GM19324 (cell line): ENCODE data around the gene PLEKHN1.
"Not testable (repeated sequence)": the region's sequence is repeated elsewhere in the genome, so short reads cannot be mapped to it uniquely, and the experiment has no call there.

Experiments
- ATAC-seq: cut with Tn5 transposase; IDR thresholded peaks from one replicate; pipeline ENCODE4 v1.9.1; 2021; ENCODE audit warnings: mild to moderate bottlenecking, moderate library complexity; ENCODE audit not compliant: unreplicated experiment, low FRiP score

The PLEKHN1 gene

DNA sequence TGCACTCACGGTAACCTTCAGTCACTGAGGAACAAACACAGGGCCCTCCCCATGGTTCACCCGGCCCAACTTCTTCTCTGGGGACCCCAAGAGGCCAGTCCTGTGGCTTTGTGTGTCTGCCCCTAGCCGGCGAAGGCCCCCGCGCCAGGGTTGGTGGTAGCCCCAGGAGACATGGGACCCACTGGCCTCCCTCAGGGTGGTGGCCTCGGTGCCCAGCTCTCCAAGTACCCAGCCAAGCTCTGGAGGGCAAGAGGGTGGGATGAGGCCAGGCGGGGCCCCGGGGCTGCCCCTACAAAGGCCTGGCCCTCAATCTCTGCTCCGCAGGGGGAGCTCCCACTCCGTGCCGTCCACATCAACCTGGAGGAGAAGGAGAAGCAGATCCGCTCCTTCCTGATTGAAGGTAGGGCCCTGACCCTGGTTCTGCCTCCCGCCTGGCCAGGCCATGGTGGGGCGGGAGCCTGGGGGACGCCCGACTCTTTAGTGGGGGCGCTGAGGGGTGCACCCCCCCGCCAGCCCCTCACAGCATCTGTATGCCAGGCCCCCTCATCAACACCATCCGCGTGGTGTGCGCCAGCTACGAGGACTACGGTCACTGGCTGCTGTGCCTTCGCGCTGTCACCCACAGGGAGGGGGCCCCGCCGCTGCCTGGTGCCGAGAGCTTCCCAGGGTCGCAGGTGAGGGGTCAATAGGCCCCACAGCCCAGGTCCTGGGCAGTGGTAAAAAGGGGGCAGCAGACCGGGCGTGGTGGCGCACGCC is 5.6 kb downstream of the PLEKHN1 start:
- ATAC-seq, result no peak

- ATAC-seq, result no peak
These were observed 6.6 kb downstream of the PLEKHN1 start for GRCh38 chr1:972726-973458.

DNA sequence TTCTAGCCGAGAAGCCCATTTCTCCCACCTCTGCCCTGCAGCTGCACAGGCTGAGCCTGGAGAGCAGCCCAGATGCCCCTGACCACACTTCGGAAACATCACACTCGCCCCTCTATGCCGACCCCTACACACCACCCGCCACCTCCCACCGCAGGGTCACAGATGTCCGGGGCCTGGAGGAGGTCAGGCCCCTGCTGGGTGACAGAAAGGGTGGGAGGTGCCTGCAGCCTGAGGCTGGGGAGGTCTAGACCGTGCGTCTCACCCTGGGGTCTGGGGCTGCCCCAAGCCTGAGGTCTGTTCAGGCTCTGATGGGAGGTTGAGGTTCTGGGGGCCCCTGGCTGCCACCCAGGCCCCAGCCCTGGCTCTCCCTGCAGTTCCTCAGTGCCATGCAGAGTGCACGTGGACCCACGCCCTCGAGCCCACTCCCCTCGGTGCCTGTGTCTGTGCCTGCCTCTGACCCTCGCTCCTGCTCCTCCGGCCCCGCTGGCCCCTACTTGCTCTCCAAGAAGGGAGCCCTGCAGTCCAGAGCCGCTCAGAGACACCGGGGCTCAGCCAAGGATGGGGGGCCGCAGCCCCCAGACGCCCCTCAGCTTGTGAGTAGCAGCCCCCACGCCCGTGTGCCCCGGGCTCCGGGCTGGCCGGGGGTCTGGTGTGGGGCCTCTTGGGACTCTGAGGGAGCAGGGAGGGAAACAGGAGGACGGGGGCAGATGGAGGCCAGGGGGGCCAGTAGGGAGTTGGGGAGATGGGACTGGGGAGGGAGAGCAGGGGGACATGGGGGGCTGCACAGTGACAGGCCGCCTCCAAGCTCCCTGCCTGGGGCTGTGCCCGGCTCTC is 7.4 kb downstream of the PLEKHN1 start:
- no peak for ATAC-seq

GRCh38 chr1:974293-974640 is 8.0 kb downstream of the PLEKHN1 start:
- no peak for ATAC-seq

GRCh38 chr1:974687-975328 is 8.5 kb downstream of the PLEKHN1 start:
- no peak for ATAC-seq

DNA sequence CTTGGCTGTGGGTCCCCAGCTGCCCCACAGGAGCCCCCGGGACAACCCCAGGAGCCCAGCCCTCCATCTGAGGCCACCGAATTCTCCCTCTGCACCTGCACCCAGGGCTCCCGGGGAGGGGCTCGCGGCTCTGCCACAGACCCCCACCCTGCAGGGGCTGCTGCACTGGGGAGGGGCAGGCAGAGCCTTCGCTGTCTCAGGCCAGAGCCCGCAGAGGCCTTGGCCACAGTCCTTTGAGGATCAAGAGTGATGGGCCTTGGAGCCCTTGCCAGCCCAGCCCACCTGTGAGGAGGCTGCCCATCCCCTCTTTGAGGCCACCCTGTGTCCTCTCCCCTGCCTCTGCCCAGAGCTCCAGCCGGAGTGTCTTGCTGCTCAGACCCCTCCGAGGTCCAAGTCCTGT is 9.1 kb downstream of the PLEKHN1 start:
- ATAC-seq, result no peak

GRCh38 chr1:975896-976683 is 9.8 kb downstream of the PLEKHN1 start:
- ATAC-seq, result peak; percentile 45

- not testable (repeated sequence) for ATAC-seq
These were observed 10.5 kb downstream of the PLEKHN1 start for GRCh38 chr1:976791-977190.

- ATAC-seq, result no peak
These were observed 12.0 kb downstream of the PLEKHN1 start for GRCh38 chr1:978069-978834.

DNA sequence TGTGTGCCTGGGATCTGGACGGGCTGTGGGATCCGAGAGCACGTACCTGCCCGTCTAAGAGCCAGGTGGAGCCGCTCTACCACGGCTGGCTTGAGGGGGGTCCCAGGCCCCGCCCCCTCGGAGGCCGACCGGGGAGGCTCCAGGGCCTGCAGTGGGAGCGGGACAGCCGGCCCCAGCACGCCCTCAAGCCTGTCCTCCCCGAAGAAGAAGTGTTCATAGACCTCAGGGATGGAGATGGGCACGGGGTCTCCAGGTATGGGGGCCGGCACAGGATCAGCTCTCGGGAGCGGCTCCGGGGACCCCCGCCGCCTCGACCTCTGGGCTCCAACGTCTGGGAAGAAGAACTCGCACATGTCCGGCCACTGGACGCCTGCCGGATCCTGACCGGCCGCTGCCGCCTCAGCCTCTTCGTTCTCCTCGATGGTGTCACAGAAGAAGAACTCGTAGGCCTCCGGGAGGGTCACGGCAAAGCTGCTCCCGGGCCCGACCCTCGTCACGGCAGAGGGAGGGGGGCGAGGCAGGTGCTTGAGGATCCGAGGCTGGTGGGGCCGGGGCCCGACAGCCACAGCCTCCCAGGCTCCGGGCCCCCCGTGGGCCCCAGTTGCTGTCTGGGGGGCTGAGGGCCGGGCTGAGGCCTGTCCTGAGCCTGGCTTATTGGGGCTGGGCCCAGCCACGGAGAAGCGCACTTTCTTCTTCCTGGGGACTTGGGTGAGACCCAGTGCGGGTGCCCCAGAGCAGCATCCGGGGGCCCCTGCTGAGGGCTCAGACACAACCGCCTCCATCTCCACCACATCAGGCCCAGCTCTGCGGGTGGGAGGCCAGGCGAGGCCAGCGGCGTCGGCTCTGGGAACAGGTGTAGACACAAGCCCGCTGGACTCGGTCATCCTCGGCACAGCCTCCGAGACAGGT is 12.8 kb downstream of the PLEKHN1 start:
- ATAC-seq, result no peak

- no peak for ATAC-seq
These were observed 13.4 kb downstream of the PLEKHN1 start for GRCh38 chr1:979744-980072.

GRCh38 chr1:980137-980571 is 13.9 kb downstream of the PLEKHN1 start:
- no peak for ATAC-seq

- ATAC-seq, result no peak
These were observed 14.5 kb downstream of the PLEKHN1 start for GRCh38 chr1:980602-981395.

GRCh38 chr1:981491-981954 is 15.2 kb downstream of the PLEKHN1 start:
- no peak for ATAC-seq

DNA sequence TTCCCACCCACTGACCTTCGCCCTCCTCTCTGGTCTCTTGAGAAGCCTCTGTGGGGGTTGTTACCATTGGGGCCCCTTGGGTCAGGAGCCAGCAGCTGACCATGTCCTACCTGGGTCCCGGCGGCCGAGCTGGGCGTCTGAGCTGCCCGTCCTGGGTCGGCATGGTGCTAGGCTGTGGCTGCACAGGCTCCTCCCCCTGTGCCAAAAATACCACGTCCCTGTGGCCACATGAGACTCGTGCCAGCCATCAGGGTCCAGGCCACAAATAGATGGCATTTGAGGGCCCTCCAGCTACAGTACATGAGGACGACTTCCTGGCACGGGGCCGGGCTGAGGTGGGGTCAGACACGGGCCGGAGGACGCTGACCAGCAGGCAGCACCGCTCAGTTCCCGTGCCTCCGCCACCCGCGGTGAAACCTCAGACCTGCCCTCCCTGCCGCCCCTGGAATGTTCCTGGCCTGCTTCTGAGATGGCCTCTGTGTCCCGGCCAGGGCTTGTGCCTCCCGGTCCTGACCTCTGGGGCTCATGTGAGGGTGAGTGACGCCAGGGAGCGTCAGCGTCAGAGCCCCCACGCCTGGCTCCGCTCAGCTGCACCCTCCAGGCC is 15.8 kb downstream of the PLEKHN1 start, which contains the start of gene PERM1:
PERM1 (minus strand) TSS at position 139 of the 604 bp plus-strand sequence. CDS start 1,064 bp downstream, outside the sequence.
- ATAC-seq, result no peak

DNA sequence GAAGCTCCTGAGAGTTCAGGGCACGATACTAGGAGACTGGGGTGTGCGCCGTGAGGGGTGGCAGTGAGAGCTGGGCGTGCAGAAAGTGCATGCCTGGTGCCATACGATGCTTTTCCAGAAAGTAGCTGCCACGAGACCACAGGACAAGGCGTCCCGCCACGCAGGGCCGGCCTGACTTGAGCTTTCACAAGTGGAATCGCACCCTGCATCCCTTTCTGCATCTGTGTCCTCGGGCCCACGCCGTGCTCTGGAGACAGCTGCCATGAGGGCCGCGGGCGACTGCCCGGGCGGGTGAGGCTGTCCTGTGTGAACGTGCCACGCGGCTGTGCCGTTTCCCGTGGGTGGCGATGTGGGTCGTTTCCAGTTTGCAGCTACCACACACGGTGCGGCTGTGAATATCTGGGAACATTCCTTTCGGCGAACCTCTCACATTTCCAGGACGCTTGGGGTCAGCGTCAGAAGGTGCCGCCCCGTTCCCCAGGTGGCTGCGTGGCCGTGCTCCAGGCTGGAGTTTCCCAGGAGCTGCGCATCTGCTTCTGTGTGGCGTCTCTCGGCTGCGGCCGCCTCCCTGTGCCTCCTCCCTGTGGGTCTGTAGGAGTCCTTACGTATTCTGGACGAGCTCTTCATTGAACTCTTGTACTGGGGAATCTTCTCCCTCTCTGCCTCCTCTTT is 16.6 kb downstream of the PLEKHN1 start:
- no peak for ATAC-seq
